HL-60 (cell line): ENCODE measurements around the gene FNDC3B.

ENCODE experiments used
- DNase-seq, 2 experiments: peaks; one replicate each; pipeline ENCODE4 v3.0.0-alpha.2; 2010 to 2020; ENCODE audit warnings: low read depth in 1 of 2, low spot score in 1 of 2
- H3K27ac ChIP-seq: fragments of 250-450 bp; sonication (Bioruptor Pico); replicated peaks from 2 replicates; pipeline ENCODE4 v1.5.1; 2020; ENCODE audit warnings: mild to moderate bottlenecking, moderate library complexity
- H3K27me3 ChIP-seq: fragments of 250-450 bp; sonication (Bioruptor Pico); 2 replicates; pipeline ENCODE4 v1.5.1; 2021; ENCODE audit warnings: mild to moderate bottlenecking, moderate library complexity; ENCODE audit not compliant: insufficient read depth, poor library complexity, severe bottlenecking
- H3K4me3 ChIP-seq: replicated peaks from 2 replicates; pipeline ENCODE4 v1.5.1; 2011; ENCODE audit warnings: mild to moderate bottlenecking, control low read depth, low read length; ENCODE audit not compliant: insufficient read depth
- CTCF ChIP-seq: IDR thresholded peaks from one replicate; pipeline ENCODE4 v1.5.1; 2011; ENCODE audit warnings: low read length, control low read depth, inconsistent platforms; ENCODE audit not compliant: insufficient read depth
- GABPA ChIP-seq: IDR thresholded peaks from 2 replicates; pipeline ENCODE4 v1.6.1; 2012; ENCODE audit warnings: low read depth
- POLR2AphosphoS5 ChIP-seq: IDR thresholded peaks from 2 replicates; pipeline ENCODE4 v1.6.1; 2012; ENCODE audit warnings: low read depth
- REST ChIP-seq: IDR thresholded peaks from 2 replicates; pipeline ENCODE4 v1.6.1; 2012; ENCODE audit warnings: low read depth; ENCODE audit not compliant: insufficient replicate concordance
- SPI1 ChIP-seq: IDR thresholded peaks from 2 replicates; pipeline ENCODE4 v1.6.1; 2012; ENCODE audit warnings: low read depth, mild to moderate bottlenecking, borderline replicate concordance

FNDC3B gene

GRCh38 chr3:172143739-172144497 lies 104.5 kb downstream of the FNDC3B start:
- H3K4me3 ChIP-seq, result no peak overlapping the region
- no peaks in the 10 kb centered on the region for H3K27me3 ChIP-seq
- no peak overlapping the region for H3K27ac ChIP-seq
- no peak for TF ChIP-seq REST
- no peak for TF ChIP-seq POLR2AphosphoS5
- no peak for TF ChIP-seq SPI1
- no peak for TF ChIP-seq GABPA
- no peak for TF ChIP-seq CTCF
- DNase-seq, result no peak

GRCh38 chr3:172144601-172145000 lies 105.2 kb downstream of the FNDC3B start:
- no peak for DNase-seq
- H3K27ac ChIP-seq, result no peak overlapping the region
- H3K4me3 ChIP-seq, result no peak overlapping the region
- no peak for TF ChIP-seq SPI1
- no peak for TF ChIP-seq POLR2AphosphoS5
- no peak for TF ChIP-seq CTCF
- no peak for TF ChIP-seq REST
- TF ChIP-seq GABPA, result no peak
- no peaks in the 10 kb centered on the region for H3K27me3 ChIP-seq

GRCh38 chr3:172145031-172145686 lies 105.8 kb downstream of the FNDC3B start:
- Histone ChIP-seq H3K4me3 (no peak overlapping the region), H3K27me3 (no peaks in the 10 kb centered on the region), H3K27ac (no peak overlapping the region)
- DNase-seq, result no peak
- TF ChIP-seq SPI1, result no peak
- TF ChIP-seq REST, result no peak
- no peak for TF ChIP-seq GABPA
- TF ChIP-seq POLR2AphosphoS5, result no peak
- TF ChIP-seq CTCF, result no peak
